Gastrocnemius medialis (tissue), 4 donors: ENCODE data around the gene SEC11A.

ENCODE experiments used
- POLR2A ChIP-seq, 2 donors: fragments of 450-650 bp; IDR thresholded peaks; one replicate each; pipeline ENCODE4 v1.6.1; 2017; ENCODE audit warnings: antibody characterized with exemption in 2 of 2, mild to moderate bottlenecking in 2 of 2, moderate library complexity in 2 of 2
- TF ChIP-seq, protein P1 (sequence below), 5 experiments: fragments of 450-650 bp in 3 of 5; fragments of 200-600 bp in 2 of 5; sonication (generic) in 2 of 5; IDR thresholded peaks in 4 of 5; conservative IDR thresholded peaks in 1 of 5; 1 replicate in 4 of 5; 2 replicates in 1 of 5; pipeline ENCODE4 v1.5.1; 2016 to 2019; ENCODE audit warnings: antibody characterized with exemption in 5 of 5, mild to moderate bottlenecking in 3 of 5, moderate library complexity in 3 of 5

- TF ChIP-seq, protein P1, sequence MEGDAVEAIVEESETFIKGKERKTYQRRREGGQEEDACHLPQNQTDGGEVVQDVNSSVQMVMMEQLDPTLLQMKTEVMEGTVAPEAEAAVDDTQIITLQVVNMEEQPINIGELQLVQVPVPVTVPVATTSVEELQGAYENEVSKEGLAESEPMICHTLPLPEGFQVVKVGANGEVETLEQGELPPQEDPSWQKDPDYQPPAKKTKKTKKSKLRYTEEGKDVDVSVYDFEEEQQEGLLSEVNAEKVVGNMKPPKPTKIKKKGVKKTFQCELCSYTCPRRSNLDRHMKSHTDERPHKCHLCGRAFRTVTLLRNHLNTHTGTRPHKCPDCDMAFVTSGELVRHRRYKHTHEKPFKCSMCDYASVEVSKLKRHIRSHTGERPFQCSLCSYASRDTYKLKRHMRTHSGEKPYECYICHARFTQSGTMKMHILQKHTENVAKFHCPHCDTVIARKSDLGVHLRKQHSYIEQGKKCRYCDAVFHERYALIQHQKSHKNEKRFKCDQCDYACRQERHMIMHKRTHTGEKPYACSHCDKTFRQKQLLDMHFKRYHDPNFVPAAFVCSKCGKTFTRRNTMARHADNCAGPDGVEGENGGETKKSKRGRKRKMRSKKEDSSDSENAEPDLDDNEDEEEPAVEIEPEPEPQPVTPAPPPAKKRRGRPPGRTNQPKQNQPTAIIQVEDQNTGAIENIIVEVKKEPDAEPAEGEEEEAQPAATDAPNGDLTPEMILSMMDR (IDR thresholded peaks at IDR 0.05 in 4 of 5, conservative IDR thresholded peaks at IDR 0.05 in 1 of 5) = no peak
- no peak for TF ChIP-seq POLR2A (IDR thresholded peaks at IDR 0.05)
Observed at GRCh38 chr15:84659904-84660781, 55.8 kb downstream of the SEC11A start.
